IMR-90 (cell line): Measurements from ENCODE around the gene SV2A. TPM values are rescaled to one million over a fixed set of nuclear protein-coding genes. Genes with fewer than 3 reads are reported as not detected.

ENCODE experiments used
- ATAC-seq: fragments of 200-7000 bp; cut with Tn5 transposase; 2 replicates; pipeline ENCODE4 v1.9.1; 2020; ENCODE audit warnings: low read depth, mild to moderate bottlenecking, moderate library complexity
- BruUV-seq: library from RNA; stranded (reverse); fragments of 400-500 nt; replicated peaks from 2 replicates; lab custom pipeline; 2021; lab: Mats Ljungman, UMichigan
- CTCF ChIA-PET: fragments of 300-600 bp; formaldehyde crosslinking; extraction: SDS; loops from one replicate; lab custom pipeline; 2021; ENCODE audit warnings: antibody characterized with exemption; lab: Yijun Ruan, JAX
- POLR2A ChIA-PET: fragments of 300-600 bp; sonication (Branson Sonifier 250); formaldehyde crosslinking; loops from one replicate; lab custom pipeline; 2022; ENCODE audit warnings: antibody characterized with exemption; ENCODE audit not compliant: unreplicated experiment; lab: Charles Lee
- DNase-seq: peaks from one replicate; pipeline ENCODE4 v3.0.0; 2013
- H2AFZ ChIP-seq: replicated peaks from 2 replicates; pipeline ENCODE3; 2013; ENCODE audit warnings: low read length, mild to moderate bottlenecking; ENCODE audit not compliant: poor library complexity
- H2AK5ac ChIP-seq: 2 replicates; pipeline ENCODE4 v1.6.1; 2013; ENCODE audit warnings: low read depth, low read length, inconsistent platforms
- H2AK9ac ChIP-seq: replicated peaks from 2 replicates; pipeline ENCODE3; 2013; ENCODE audit warnings: mild to moderate bottlenecking, low read depth, low read length, moderate library complexity; ENCODE audit not compliant: poor library complexity
- H2BK120ac ChIP-seq: 2 replicates; pipeline ENCODE4 v1.6.1; 2013; ENCODE audit warnings: low read depth, low read length, inconsistent platforms
- H2BK15ac ChIP-seq: 3 replicates; pipeline ENCODE4 v1.6.1; 2013; ENCODE audit warnings: low read depth, low read length, inconsistent platforms
- H2BK20ac ChIP-seq: 2 replicates; pipeline ENCODE4 v1.6.1; 2013; ENCODE audit warnings: low read depth, mild to moderate bottlenecking, inconsistent platforms, low read length, moderate library complexity
- H2BK5ac ChIP-seq: 2 replicates; pipeline ENCODE4 v1.6.1; 2013; ENCODE audit warnings: mild to moderate bottlenecking, low read depth, low read length, inconsistent platforms; ENCODE audit not compliant: poor library complexity, severe bottlenecking
- H3K14ac ChIP-seq: replicated peaks from 2 replicates; pipeline ENCODE4 v1.6.1; 2013; ENCODE audit warnings: low read depth, low read length, inconsistent platforms
- H3K18ac ChIP-seq: 2 replicates; pipeline ENCODE4 v1.6.1; 2013; ENCODE audit warnings: low read depth, low read length, control low read depth
- H3K23ac ChIP-seq: 2 replicates; pipeline ENCODE4 v1.6.1; 2013; ENCODE audit warnings: low read depth, low read length, inconsistent platforms
- H3K27ac ChIP-seq: 2 replicates; pipeline ENCODE4 v1.5.1; 2013; ENCODE audit warnings: mild to moderate bottlenecking, control low read depth, low read length; ENCODE audit not compliant: insufficient read depth
- H3K27me3 ChIP-seq: 2 replicates; pipeline ENCODE4 v1.6.1; 2013; ENCODE audit warnings: low read length; ENCODE audit not compliant: control insufficient read depth, insufficient read depth
- H3K36me3 ChIP-seq: 2 replicates; pipeline ENCODE4 v1.6.1; 2013; ENCODE audit warnings: low read length, mixed read lengths; ENCODE audit not compliant: control insufficient read depth, insufficient read depth
- H3K4ac ChIP-seq: 2 replicates; pipeline ENCODE4 v1.6.1; 2013; ENCODE audit warnings: low read depth, low read length, inconsistent platforms
- H3K4me1 ChIP-seq: 2 replicates; pipeline ENCODE4 v1.6.1; 2013; ENCODE audit warnings: low read length, mixed read lengths; ENCODE audit not compliant: control insufficient read depth, insufficient read depth
- H3K4me2 ChIP-seq: 2 replicates; pipeline ENCODE4 v1.6.1; 2013; ENCODE audit warnings: low read depth, mild to moderate bottlenecking, control low read depth, low read length, moderate library complexity
- H3K4me3 ChIP-seq: 2 replicates; pipeline ENCODE4 v1.5.1; 2013; ENCODE audit warnings: low read depth, mild to moderate bottlenecking, control low read depth, low read length, moderate library complexity; ENCODE audit not compliant: insufficient read depth
- H3K56ac ChIP-seq: 2 replicates; pipeline ENCODE4 v1.6.1; 2013; ENCODE audit warnings: low read length, inconsistent platforms; ENCODE audit not compliant: insufficient read depth; ENCODE audit errors: extremely low read depth
- H3K79me1 ChIP-seq, 2 experiments: 2 replicates each; pipeline ENCODE4 v1.6.1; 2013; ENCODE audit warnings: low read length in 2 of 2, inconsistent platforms in 1 of 2, low read depth in 1 of 2
- H3K9ac ChIP-seq: 2 replicates; pipeline ENCODE4 v1.6.1; 2013; ENCODE audit warnings: low read depth, low read length, control low read depth
- H3K9me1 ChIP-seq: 2 replicates; pipeline ENCODE4 v1.6.1; 2013; ENCODE audit warnings: low read length, inconsistent platforms; ENCODE audit not compliant: insufficient read depth
- H3K9me3 ChIP-seq: 2 replicates; pipeline ENCODE4 v1.6.1; 2013; ENCODE audit warnings: low read length; ENCODE audit not compliant: control insufficient read depth, insufficient read depth
- H4K20me1 ChIP-seq: 2 replicates; pipeline ENCODE4 v1.6.1; 2013; ENCODE audit warnings: low read length, inconsistent platforms; ENCODE audit not compliant: insufficient read depth
- H4K5ac ChIP-seq: 2 replicates; pipeline ENCODE4 v1.6.1; 2013; ENCODE audit warnings: mild to moderate bottlenecking, low read depth, low read length, control low read depth
- H4K8ac ChIP-seq, 2 experiments: 2 replicates each; pipeline ENCODE4 v1.6.1; 2013; ENCODE audit warnings: low read depth in 2 of 2, low read length in 2 of 2, control low read depth in 1 of 2, inconsistent platforms in 1 of 2
- H4K91ac ChIP-seq: 2 replicates; pipeline ENCODE4 v1.6.1; 2013; ENCODE audit warnings: low read depth, low read length, inconsistent platforms; ENCODE audit not compliant: insufficient read depth
- MAFK ChIP-seq: IDR thresholded peaks from 2 replicates; pipeline ENCODE4 v1.6.1; 2012; ENCODE audit warnings: low read depth, low read length, improper control_type of control experiment
- MAZ ChIP-seq: IDR thresholded peaks from 2 replicates; pipeline ENCODE4 v1.6.1; 2012; ENCODE audit warnings: low read depth, mild to moderate bottlenecking, low read length, improper control_type of control experiment, moderate library complexity, borderline replicate concordance
- MXI1 ChIP-seq: IDR thresholded peaks from 2 replicates; pipeline ENCODE4 v1.6.1; 2012; ENCODE audit warnings: low read depth, mild to moderate bottlenecking, low read length, moderate library complexity, borderline replicate concordance
- POLR2A ChIP-seq: IDR thresholded peaks from 2 replicates; pipeline ENCODE4 v1.6.1; 2012; ENCODE audit warnings: mild to moderate bottlenecking, low read depth, low read length
- RAD21 ChIP-seq: IDR thresholded peaks from 2 replicates; pipeline ENCODE4 v1.6.1; 2012; ENCODE audit warnings: low read length, improper control_type of control experiment
- WGBS, 2 experiments: methylation state at CpG; one replicate each; pipeline versions ENCODE4 v1.1.5 to v1.1.7; 2013; ENCODE audit warnings: missing lambda C conversion rate in 2 of 2; ENCODE audit not compliant: insufficient read length in 1 of 2; ENCODE audit errors: extremely low coverage in 2 of 2; 5-methylcytosine and 5-hydroxymethylcytosine counted together
- dilution Hi-C: fragments of 300-500 bp; cut with HindIII; formaldehyde crosslinking; loops from one replicate; pipeline ENCODE4 v1.14.3; 2018; ENCODE audit warnings: low sequenced_read_pairs; ENCODE audit not compliant: unreplicated experiment
- in situ Hi-C: fragments of 300-500 bp; cut with MboI; formaldehyde crosslinking; loops from 3 replicates; pipeline ENCODE4 v1.14.3; 2019; ENCODE audit warnings: low sequenced_read_pairs, inconsistent platforms, mixed read lengths
- intact Hi-C: fragments of 100-400 bp; cut with micrococcal nuclease; formaldehyde crosslinking; loops from 2 replicates; pipeline ENCODE4 v1.10.0; 2022
- polyA plus RNA-seq, 3 experiments: library from polyadenylated mRNA; depleted of rRNA; stranded (reverse); fragments of >200 nt; gene quantifications; 2 replicates each; pipeline ENCODE4 v1.2.3, GENCODE V29; 2012; ENCODE audit warnings: low replicate concordance in 1 of 3
- total RNA-seq: library from RNA; depleted of rRNA; stranded (reverse); fragments of >200 nt; gene quantifications from 2 replicates; pipeline ENCODE4 v1.2.3, GENCODE V29; 2012
- TF ChIP-seq, protein P1 (sequence below): fragments of 150-350 bp; IDR thresholded peaks from 2 replicates; pipeline ENCODE4 v1.6.1; 2016; ENCODE audit warnings: low read depth, mild to moderate bottlenecking, low read length, moderate library complexity, borderline replicate concordance

The SV2A gene
- total and polyA plus RNA-seq, 2 of the 4 experiments (the other 2 are of a cell fraction) = 15.4 to 19.6 TPM

DNA sequence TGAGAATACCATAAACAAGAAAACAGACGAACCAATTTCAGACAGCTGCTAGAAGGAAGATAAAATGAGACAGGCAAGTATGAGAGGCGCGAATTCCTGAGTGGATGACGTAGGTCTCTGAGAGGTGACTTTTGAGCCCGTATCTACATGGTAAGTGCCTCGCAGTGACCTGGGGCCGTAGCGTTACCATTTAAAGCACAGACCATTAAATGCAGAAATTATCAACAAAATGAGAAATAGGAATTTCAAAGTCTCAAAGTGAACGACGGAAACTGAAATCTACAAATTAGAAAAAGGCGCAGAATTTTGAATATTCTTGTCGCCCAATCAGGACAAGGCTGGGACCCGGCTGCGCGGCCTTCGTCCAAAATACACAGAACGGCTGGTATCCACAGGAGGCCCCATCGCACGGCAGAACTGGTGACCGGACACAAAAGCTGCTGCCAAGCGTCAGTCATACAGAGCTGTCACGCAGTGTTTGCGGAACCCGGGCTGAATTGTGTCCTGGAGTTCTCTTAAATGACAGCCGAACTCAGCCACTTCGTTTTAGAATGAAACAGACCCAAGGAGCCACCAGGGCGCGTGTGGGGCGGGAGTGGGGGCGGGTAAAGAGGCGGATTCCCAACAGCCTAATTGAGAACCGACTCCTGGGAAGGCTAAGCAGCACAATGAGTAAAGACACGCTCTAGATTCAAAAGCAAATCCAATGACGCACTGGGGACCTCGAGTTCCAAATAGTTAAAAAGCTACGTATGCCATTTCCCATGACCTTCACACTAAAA is 32.1 kb downstream of the SV2A start:
- peaks cover 15% of the 10 kb centered on the region for H4K20me1 ChIP-seq
- peak overlapping the region; percentile 46 for H2AK5ac ChIP-seq
- H3K56ac ChIP-seq = peak overlapping the region; percentile 71
- H3K79me1 ChIP-seq = peaks cover 3 to 19% of the 10 kb centered on the region in 2 experiments
- no peak overlapping the region for H2BK20ac ChIP-seq
- ChIA-PET CTCF (no interaction called here), POLR2A (interaction anchor here (0.6 to 2.9 kb wide), 4 partner anchors 37 to 725 kb away, joined by 3 to 16 read pairs (median 4); no protein-coding TSS in a partner anchor)
- H3K27me3 ChIP-seq = no peaks in the 10 kb centered on the region
- H4K8ac ChIP-seq = peak overlapping the region; percentile 22 to 47; a peak in 2 of 4 replicates
- peak overlapping the region; percentile 49 for H2AK9ac ChIP-seq
- no peaks in the 10 kb centered on the region for H3K9me3 ChIP-seq
- no peak overlapping the region for H4K5ac ChIP-seq
- dilution Hi-C loops (no loop called here), intact Hi-C loops (no loop called here), in situ Hi-C loops (no loop called here)
- DNase-seq (peak; percentile 84), ATAC-seq (peak; percentile 18)
- H2AFZ ChIP-seq = peak overlapping the region; percentile 75
- peak overlapping the region; percentile 85 for H3K14ac ChIP-seq
- H2BK15ac ChIP-seq = no peak overlapping the region; the same call in 2 of the 3 replicates
- peak overlapping the region; percentile 90 for H3K23ac ChIP-seq
- H2BK5ac ChIP-seq = peak overlapping the region; percentile 53
- H3K18ac ChIP-seq = peak overlapping the region; percentile 12; the same call in 1 of the 2 replicates
- peak overlapping the region; percentile 49 for H3K4ac ChIP-seq
- H3K9me1 ChIP-seq = no peaks in the 10 kb centered on the region
- H3K27ac ChIP-seq = peak overlapping the region; percentile 65
- peak overlapping the region; percentile 97 for H3K4me2 ChIP-seq
- no peaks in the 10 kb centered on the region for H3K36me3 ChIP-seq
- TF ChIP-seq, protein P1, sequence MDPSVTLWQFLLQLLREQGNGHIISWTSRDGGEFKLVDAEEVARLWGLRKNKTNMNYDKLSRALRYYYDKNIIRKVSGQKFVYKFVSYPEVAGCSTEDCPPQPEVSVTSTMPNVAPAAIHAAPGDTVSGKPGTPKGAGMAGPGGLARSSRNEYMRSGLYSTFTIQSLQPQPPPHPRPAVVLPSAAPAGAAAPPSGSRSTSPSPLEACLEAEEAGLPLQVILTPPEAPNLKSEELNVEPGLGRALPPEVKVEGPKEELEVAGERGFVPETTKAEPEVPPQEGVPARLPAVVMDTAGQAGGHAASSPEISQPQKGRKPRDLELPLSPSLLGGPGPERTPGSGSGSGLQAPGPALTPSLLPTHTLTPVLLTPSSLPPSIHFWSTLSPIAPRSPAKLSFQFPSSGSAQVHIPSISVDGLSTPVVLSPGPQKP = no peak
- TF ChIP-seq POLR2A (peak; percentile 91), MAFK (no peak), MXI1 (peak; percentile 31; the same call in 1 of the 2 replicates), RAD21 (no peak), MAZ (peak; percentile 33)
- BruUV-seq = no TSS peak
- H3K4me3 ChIP-seq = peak overlapping the region; percentile 47
- H3K9ac ChIP-seq = peak overlapping the region; percentile 64
- peaks cover 3% of the 10 kb centered on the region; the same call in 1 of the 2 replicates for H3K4me1 ChIP-seq
- H4K91ac ChIP-seq = peak overlapping the region; percentile 13
- H2BK120ac ChIP-seq = peak overlapping the region; percentile 43; the same call in 1 of the 2 replicates
- 0% methylated on average over 16 of the region's 36 CpGs; no CpG with 5 or more reads in 1 of the 2 experiments for WGBS, 2 experiments
